DOHH2 (cell line): Measurements from ENCODE around the gene RBM38.
"Not testable (repeated sequence)": the region's sequence is repeated elsewhere in the genome, so short reads cannot be mapped to it uniquely, and the experiment has no call there.

ENCODE experiments used
- CTCF ChIP-seq: fragments of 200-600 bp; sonication (generic); IDR thresholded peaks from one replicate; pipeline ENCODE4 v1.5.1; 2014; ENCODE audit warnings: antibody characterized with exemption, mild to moderate bottlenecking, low read depth, low read length; ENCODE audit not compliant: poor library complexity, severe bottlenecking
- EZH2phosphoT487 ChIP-seq: fragments of 200-600 bp; sonication (generic); IDR thresholded peaks from 2 replicates; pipeline ENCODE4 v1.6.1; 2017; ENCODE audit warnings: borderline replicate concordance, mild to moderate bottlenecking, antibody characterized with exemption, low read length, moderate library complexity, mixed read lengths

DNA sequence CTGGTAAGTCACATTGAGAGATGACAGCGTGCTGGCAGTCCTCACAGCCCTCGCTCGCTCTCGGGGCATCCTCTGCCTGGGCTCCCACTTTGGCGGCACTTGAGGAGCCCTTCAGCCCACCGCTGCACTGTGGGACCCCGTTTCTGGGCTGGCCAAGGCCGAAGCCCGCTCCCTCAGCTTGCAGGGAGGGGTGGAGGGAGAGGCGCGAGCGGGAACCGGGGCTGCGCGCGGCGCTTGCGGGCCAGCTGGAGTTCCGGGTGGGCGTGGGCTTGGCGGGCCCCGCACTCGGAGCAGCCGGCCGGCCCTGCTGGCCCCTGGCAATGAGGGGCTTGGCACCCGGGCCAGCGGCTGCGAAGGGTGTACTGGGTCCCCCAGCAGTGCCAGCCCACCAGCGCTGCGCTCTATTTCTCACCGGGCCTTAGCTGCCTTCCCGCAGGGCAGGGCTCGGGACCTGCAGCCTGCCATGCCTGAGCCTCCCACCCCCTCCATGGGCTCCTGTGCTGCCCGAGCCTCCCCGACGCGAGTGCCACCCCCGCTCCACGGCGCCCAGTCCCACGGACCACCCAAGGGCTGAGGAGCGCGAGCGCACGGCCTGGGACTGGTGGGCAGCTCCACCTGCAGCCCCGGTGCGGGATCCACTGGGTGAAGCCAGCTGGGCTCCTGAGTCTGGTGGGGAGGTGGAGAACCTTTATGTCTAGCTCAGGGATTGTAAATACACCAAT, 42.8 kb upstream of the RBM38 start:
- TF ChIP-seq CTCF, EZH2phosphoT487: not testable (repeated sequence)
